ENCODE data around the gene ANTKMT. TPM values are rescaled to one million over a fixed set of nuclear protein-coding genes. Genes with fewer than 3 reads are reported as not detected.

The ANTKMT gene, protein sequence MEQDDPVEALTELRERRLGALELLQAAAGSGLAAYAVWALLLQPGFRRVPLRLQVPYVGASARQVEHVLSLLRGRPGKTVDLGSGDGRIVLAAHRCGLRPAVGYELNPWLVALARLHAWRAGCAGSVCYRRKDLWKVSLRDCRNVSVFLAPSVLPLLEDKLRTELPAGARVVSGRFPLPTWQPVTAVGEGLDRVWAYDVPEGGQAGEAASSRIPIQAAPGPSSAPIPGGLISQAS
- polyA plus RNA-seq (2012; ENCODE audit: missing spikeins), result 1.6 TPM

DNA sequence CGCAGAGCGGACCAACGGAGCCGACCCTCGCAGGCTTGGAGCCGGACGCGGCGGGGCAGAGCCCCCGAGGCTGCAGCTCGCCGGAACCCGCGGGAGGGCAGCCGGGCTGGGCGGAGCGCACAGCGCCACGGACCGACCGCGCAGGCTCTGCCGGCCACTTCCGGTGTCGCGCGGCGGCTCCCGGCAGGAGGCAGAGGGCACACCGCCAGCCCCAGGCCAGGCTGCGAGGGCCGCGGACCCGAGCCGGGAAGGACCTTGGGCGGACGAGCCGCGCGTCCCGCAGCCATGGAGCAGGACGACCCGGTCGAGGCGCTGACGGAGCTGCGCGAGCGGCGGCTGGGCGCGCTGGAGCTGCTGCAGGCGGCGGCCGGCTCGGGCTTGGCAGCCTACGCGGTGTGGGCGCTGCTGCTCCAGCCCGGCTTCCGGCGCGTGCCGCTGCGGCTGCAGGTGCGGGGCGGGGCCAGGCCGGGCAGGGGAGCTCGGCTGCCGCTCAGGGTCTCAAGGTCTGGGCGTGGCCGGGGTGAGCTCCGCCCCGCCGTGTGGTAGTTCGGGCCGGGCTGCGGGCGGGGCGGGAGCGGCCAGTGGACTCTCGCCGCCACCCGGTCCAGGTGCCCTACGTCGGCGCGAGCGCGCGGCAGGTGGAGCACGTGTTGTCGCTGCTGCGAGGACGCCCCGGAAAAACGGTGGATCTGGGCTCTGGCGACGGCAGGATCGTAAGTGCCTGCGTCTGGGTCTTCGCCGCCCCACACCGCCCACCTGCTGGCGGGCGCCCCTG lies at the start of gene ANTKMT:
Gene ANTKMT (plus strand): TSS at position 157 of the 775 bp plus-strand sequence. CDS start 129 bp downstream, at position 286.
- TF ChIP-seq POLR2A (IDR thresholded peaks at IDR 0.05; ENCODE audit: low read depth, low read length), result peak; percentile 94
- peak; percentile 48; the same call in 1 of the 2 replicates for TF ChIP-seq TAF1 (IDR thresholded peaks at IDR 0.05; ENCODE audit: borderline replicate concordance, low read depth, low read length)
- TF ChIP-seq POLR2AphosphoS5 (IDR thresholded peaks at IDR 0.05; ENCODE audit: low read depth, low read length), result peak; percentile 92
- FAIRE-seq, result peak; percentile 98

DNA sequence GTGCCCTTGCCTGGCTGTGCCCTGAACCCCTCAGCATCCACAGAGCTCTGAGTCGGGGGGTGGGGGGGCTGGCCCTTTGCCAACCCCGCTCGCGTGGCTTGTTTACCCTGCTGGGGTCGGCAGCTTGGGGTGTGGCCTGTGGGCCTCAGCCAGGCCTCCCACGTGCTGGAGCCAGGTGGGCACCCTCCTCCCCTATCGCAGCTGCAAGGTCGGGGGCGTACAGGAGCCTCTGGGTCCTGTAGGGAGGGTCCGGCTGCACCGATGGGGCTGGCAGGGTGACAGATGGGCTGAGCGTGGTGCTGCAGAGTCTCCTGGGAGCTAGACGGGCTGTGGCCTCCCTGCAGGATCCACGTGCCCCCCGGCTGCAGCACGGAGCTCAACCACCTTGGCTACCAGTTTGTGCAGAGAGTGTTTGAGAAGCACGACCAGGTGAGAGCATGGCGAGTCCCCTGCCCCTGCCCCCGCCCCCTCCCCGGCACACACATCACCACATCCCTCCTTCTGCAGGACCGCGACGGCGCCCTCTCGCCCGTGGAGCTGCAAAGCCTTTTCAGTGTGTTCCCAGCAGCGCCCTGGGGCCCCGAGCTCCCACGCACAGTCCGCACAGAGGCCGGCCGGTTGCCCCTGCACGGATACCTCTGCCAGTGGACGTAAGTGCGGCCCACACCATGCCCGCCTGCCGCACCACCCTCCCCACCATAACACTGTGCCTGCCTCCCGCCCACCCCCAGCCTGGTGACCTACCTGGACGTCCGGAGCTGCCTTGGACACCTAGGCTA lies 49.4 kb upstream of the ANTKMT start:
- TF ChIP-seq POLR2A (IDR thresholded peaks at IDR 0.05; ENCODE audit: low read depth, low read length), result no peak
- no peak for TF ChIP-seq POLR2AphosphoS5 (IDR thresholded peaks at IDR 0.05; ENCODE audit: low read depth, low read length)
- no peak for TF ChIP-seq TAF1 (IDR thresholded peaks at IDR 0.05; ENCODE audit: borderline replicate concordance, low read depth, low read length)
- FAIRE-seq (no peak), DNase-seq (ENCODE audit: insufficient read length) (no peak)

More for the DNA sequence above, at the start of gene ANTKMT:
- DNase-seq (ENCODE audit: insufficient read length), result peak; percentile 98

DNA sequence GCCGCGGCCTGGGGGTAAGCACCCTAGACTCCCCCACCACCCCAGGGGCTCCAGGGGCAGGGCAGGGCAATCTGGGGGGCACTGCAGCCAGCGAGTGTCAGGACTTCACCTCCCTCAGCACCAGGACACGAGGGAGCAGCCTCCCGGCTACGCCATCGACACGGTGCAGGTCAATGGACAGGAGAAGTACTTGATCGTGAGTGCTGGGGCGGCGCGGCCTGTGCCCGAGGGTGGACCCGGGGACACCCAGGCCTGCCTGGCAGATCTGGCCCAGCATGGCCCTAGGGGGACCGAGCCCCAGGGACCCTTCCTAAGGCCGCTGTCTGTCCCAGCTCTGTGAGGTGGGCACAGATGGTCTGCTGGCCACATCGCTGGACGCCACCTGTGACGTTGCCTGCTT lies 48.6 kb upstream of the ANTKMT start:
- TF ChIP-seq POLR2AphosphoS5 (IDR thresholded peaks at IDR 0.05; ENCODE audit: low read depth, low read length), result no peak
- no peak for TF ChIP-seq TAF1 (IDR thresholded peaks at IDR 0.05; ENCODE audit: borderline replicate concordance, low read depth, low read length)
- no peak for TF ChIP-seq POLR2A (IDR thresholded peaks at IDR 0.05; ENCODE audit: low read depth, low read length)
- no peak for DNase-seq (ENCODE audit: insufficient read length)
- no peak for FAIRE-seq

DNA sequence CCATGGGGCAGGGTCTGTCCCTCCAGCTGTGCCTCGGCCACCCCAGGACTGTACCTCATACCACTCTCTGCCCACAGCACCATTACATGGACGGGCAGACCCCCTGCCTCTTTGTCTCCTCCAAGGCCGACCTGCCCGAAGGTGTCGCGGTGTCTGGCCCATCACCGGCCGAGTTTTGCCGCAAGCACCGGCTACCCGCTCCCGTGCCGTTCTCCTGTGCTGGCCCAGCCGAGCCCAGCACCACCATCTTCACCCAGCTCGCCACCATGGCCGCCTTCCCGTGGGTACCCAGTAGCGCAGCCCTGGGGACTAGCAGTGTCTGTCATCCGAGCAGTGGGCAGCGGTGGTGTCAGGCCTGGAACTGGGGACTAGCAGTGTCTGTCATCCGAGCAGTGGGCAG lies 48.1 kb upstream of the ANTKMT start:
- DNase-seq (ENCODE audit: insufficient read length) (no peak), FAIRE-seq (no peak)
- TF ChIP-seq POLR2A (IDR thresholded peaks at IDR 0.05; ENCODE audit: low read depth, low read length) (no peak), POLR2AphosphoS5 (IDR thresholded peaks at IDR 0.05; ENCODE audit: low read depth, low read length) (no peak), TAF1 (IDR thresholded peaks at IDR 0.05; ENCODE audit: borderline replicate concordance, low read depth, low read length) (no peak)

DNA sequence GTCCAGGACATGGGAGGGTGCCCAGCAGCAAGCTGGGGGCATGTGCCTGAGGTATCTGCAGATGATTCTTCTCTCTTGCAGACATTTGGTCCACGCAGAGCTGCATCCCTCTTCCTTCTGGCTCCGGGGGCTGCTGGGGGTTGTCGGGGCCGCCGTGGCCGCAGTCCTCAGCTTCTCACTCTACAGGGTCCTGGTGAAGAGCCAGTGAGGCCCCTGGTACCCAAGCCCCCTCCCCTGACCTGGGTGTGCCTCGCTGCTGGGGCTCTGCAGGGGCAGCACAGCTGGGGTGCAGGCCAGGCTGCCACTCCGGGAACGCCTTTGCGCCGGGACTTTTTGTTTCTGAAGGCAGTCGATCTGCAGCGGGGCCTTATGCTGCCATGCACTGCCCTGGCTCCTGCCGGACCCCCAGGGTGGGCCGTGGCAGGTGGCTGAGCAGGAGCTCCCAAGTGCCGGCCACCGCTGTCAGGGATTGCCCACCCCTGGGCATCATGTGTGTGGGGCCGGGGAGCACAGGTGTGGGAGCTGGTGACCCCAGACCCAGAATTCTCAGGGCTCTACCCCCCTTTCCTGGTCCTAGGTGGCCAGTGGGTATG lies 47.5 kb upstream of the ANTKMT start:
- TF ChIP-seq POLR2A (IDR thresholded peaks at IDR 0.05; ENCODE audit: low read depth, low read length) (no peak), TAF1 (IDR thresholded peaks at IDR 0.05; ENCODE audit: borderline replicate concordance, low read depth, low read length) (no peak), POLR2AphosphoS5 (IDR thresholded peaks at IDR 0.05; ENCODE audit: low read depth, low read length) (no peak)
- DNase-seq (ENCODE audit: insufficient read length) (no peak), FAIRE-seq (no peak)

DNA sequence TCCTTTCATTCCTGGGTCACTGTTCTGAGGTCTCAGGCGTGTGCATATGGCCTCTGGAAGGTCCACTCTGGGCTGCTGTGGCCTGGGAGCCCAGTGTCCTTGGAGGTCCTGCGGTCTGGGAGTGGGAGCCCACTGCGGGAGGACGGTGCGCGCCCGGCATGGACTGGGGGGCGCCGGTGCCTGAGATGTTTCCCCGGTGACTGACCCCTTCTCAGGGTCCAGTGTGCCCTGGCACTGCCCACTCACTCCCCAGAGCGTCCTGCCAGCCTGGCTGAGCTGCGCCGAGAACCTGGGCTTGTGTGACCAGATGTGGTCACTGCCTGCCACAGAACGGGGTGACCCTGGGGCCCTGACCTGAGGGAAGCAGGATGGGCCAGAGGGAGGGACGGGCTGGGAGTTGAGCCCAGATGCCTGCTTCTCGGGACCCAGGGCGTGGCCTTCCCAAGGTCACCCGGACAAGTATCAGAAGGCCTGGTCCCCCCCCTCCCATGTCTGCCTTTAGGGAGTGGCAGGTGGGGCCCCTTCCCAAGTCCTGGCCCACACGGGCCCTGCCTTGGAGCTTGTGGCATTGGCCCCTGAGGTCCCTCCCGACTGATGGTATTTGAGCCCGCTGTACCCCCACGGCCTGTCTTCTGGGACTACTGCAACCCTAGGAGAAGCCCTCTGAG lies 46.6 kb upstream of the ANTKMT start:
- TF ChIP-seq POLR2AphosphoS5 (IDR thresholded peaks at IDR 0.05; ENCODE audit: low read depth, low read length) (0 out of 2 replicates have a peak, but pooled peaks have one; percentile 9), TAF1 (IDR thresholded peaks at IDR 0.05; ENCODE audit: borderline replicate concordance, low read depth, low read length) (no peak)
- DNase-seq (ENCODE audit: insufficient read length), result no peak
- FAIRE-seq, result no peak

DNA sequence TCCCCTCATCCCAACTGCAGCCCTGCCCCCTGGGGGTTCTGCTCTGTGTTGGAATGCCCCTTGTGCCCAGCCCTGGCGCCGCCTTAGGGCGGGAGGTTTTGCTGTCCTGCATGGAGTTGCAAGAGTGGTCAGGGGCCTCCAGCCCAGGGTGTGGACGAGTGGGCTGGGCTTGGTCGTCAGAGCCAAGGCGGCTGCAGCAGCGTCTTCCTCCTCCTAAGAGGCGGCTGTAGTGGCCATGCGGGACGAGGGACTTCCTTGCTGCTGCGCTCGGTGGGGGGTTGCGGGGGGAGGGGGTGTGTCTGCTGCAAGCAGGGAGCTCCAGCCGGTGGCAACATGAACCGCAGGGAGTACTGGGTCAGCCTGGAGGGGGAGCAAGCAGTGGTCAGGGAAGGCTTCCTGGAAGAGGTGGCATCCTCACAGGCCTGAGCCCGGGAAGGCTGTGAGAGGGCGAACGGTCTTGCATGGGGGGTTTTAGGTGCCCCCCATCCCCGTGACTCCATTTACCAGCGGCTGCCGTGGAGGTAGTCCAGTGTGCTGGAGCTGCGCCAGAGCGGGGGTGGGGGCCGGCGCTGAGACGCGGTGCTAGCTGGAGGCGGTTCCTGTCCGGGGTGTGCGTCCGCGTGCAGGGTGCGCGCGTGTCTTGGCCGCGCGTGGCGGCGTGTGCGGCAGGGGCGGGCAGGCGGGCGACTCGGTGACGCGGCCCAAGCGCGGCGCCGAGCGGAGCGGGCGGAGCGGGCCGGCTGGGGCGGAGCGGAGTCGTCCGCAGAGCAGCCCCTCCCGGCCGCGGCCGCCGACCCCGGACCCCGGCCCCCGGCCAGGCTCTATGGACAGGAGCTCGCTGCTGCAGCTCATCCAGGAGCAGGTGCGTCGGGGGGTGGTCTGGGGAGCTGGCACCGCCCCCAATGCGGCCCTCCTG lies 45.7 kb upstream of the ANTKMT start, which contains the start of gene RHBDL1:
Gene RHBDL1 (plus strand): TSS at position 704 of the 916 bp plus-strand sequence. CDS start 120 bp downstream, at position 824.
- TF ChIP-seq POLR2A (IDR thresholded peaks at IDR 0.05; ENCODE audit: low read depth, low read length), result peak; percentile 57; the same call in 1 of the 2 replicates
- no peak for TF ChIP-seq POLR2AphosphoS5 (IDR thresholded peaks at IDR 0.05; ENCODE audit: low read depth, low read length)
- FAIRE-seq (no peak), DNase-seq (ENCODE audit: insufficient read length) (no peak)

DNA sequence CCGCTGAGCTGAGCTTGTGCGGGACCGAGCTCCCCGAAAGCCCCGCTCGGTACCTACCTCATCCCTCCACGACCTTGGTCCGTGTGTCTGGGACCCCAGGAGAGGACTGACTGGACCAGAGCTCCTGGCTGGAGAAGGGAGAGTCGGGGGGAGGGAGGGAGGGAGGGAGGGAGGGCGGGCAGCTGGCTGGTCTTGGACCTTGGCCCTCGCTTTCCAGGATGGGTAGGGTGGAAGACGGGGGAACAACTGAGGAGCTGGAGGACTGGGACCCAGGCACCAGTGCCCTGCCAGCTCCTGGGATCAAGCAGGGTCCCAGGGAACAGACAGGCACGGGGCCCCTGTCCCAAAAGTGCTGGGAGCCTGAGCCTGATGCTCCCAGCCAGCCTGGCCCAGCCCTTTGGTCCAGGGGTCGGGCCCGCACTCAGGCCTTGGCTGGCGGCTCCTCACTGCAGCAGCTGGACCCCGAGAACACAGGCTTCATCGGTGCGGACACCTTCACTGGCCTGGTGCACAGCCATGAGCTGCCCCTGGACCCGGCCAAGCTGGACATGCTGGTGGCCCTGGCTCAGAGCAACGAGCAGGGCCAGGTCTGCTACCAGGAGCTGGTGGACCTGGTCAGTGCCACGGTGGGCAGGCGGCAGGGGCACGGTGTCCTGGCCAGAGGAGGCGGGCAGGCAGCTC lies 44.9 kb upstream of the ANTKMT start:
- FAIRE-seq (no peak), DNase-seq (ENCODE audit: insufficient read length) (no peak)
- no peak for TF ChIP-seq POLR2AphosphoS5 (IDR thresholded peaks at IDR 0.05; ENCODE audit: low read depth, low read length)
- TF ChIP-seq POLR2A (IDR thresholded peaks at IDR 0.05; ENCODE audit: low read depth, low read length), result no peak
- no peak for TF ChIP-seq TAF1 (IDR thresholded peaks at IDR 0.05; ENCODE audit: borderline replicate concordance, low read depth, low read length)

DNA sequence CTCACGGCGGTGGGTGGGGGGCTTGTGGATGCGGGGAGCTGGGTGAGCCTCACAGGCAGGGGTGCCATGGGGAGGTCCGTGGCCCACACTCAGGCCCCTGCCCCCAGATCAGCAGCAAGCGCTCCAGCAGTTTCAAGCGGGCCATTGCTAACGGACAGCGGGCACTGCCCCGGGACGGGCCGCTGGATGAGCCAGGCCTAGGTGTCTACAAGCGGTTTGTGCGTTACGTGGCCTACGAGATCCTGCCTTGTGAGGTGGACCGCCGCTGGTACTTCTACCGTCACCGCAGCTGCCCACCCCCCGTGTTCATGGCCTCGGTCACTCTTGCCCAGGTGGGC lies 44.4 kb upstream of the ANTKMT start:
- DNase-seq (ENCODE audit: insufficient read length) (no peak), FAIRE-seq (no peak)
- no peak for TF ChIP-seq TAF1 (IDR thresholded peaks at IDR 0.05; ENCODE audit: borderline replicate concordance, low read depth, low read length)
- TF ChIP-seq POLR2AphosphoS5 (IDR thresholded peaks at IDR 0.05; ENCODE audit: low read depth, low read length), result no peak
- no peak for TF ChIP-seq POLR2A (IDR thresholded peaks at IDR 0.05; ENCODE audit: low read depth, low read length)

Measured in GM12892 (cell line).